HEK293T (cell line): Measurements from ENCODE around the gene MIB2.
"Not testable (repeated sequence)": the region's sequence is repeated elsewhere in the genome, so short reads cannot be mapped to it uniquely, and the experiment has no call there.

Source experiments
- ARNT ChIP-seq: fragments of 450-650 bp; IDR thresholded peaks from 2 replicates; pipeline ENCODE4 v1.6.1; 2017; ENCODE audit warnings: mild to moderate bottlenecking
- BHLHE40 ChIP-seq: fragments of 450-650 bp; IDR thresholded peaks from 2 replicates; pipeline ENCODE4 v1.6.1; 2016; ENCODE audit warnings: mild to moderate bottlenecking, moderate library complexity, borderline replicate concordance
- CTBP1 ChIP-seq: fragments of 450-650 bp; IDR thresholded peaks from 2 replicates; pipeline ENCODE4 v1.6.1; 2016; ENCODE audit warnings: borderline replicate concordance
- ELF4 ChIP-seq: fragments of 450-650 bp; IDR thresholded peaks from 2 replicates; pipeline ENCODE4 v1.6.1; 2017; ENCODE audit warnings: antibody characterized with exemption
- FOXK2 ChIP-seq: fragments of 450-650 bp; IDR thresholded peaks from 2 replicates; pipeline ENCODE4 v1.6.1; 2016; ENCODE audit warnings: mild to moderate bottlenecking
- HDGF ChIP-seq: fragments of 450-650 bp; IDR thresholded peaks from 2 replicates; pipeline ENCODE4 v1.6.1; 2017; ENCODE audit warnings: antibody characterized with exemption, borderline replicate concordance
- NFRKB ChIP-seq: fragments of 450-650 bp; IDR thresholded peaks from 2 replicates; pipeline ENCODE4 v1.6.1; 2016; ENCODE audit warnings: mild to moderate bottlenecking, moderate library complexity
- SP1 ChIP-seq: fragments of 450-650 bp; IDR thresholded peaks from 2 replicates; pipeline ENCODE4 v1.6.1; 2017
- SUZ12 ChIP-seq: fragments of 450-650 bp; IDR thresholded peaks from 2 replicates; pipeline ENCODE4 v1.6.1; 2016; ENCODE audit warnings: mild to moderate bottlenecking
- ZNF384 ChIP-seq: fragments of 450-650 bp; IDR thresholded peaks from 2 replicates; pipeline ENCODE4 v1.6.1; 2016
- TF ChIP-seq, protein P1 (sequence below): fragments of 450-650 bp; IDR thresholded peaks from 2 replicates; pipeline ENCODE4 v1.6.1; 2016

DNA sequence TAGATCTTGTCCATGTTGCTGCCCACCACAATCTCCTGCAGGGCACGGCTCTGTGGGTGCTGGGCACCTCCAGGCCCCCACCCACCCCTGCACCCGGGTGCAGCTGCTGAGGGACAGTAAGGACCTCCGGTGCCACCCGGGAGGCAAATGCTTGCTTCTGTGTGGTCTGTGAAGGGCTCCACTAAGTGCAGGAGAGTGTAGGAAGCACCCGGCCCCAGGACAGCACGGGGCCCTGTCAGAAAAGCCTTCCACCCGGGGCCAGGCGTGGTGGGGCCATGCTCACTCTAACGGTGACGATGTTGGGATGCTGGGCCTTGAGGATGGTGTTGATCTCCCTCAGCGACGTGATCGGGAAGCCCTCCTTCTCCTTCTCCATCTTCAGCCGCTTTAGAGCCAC is 22.2 kb downstream of the MIB2 start:
- not testable (repeated sequence) for TF ChIP-seq HDGF, SP1, FOXK2, ZNF384, BHLHE40, NFRKB, SUZ12, CTBP1, ARNT, ELF4
- TF ChIP-seq, protein P1, sequence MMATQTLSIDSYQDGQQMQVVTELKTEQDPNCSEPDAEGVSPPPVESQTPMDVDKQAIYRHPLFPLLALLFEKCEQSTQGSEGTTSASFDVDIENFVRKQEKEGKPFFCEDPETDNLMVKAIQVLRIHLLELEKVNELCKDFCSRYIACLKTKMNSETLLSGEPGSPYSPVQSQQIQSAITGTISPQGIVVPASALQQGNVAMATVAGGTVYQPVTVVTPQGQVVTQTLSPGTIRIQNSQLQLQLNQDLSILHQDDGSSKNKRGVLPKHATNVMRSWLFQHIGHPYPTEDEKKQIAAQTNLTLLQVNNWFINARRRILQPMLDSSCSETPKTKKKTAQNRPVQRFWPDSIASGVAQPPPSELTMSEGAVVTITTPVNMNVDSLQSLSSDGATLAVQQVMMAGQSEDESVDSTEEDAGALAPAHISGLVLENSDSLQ = not testable (repeated sequence)
